ENCODE results near the gene ANO5.
"Not testable (repeated sequence)": the region's sequence is repeated elsewhere in the genome, so short reads cannot be mapped to it uniquely, and the experiment has no call there.

DNA sequence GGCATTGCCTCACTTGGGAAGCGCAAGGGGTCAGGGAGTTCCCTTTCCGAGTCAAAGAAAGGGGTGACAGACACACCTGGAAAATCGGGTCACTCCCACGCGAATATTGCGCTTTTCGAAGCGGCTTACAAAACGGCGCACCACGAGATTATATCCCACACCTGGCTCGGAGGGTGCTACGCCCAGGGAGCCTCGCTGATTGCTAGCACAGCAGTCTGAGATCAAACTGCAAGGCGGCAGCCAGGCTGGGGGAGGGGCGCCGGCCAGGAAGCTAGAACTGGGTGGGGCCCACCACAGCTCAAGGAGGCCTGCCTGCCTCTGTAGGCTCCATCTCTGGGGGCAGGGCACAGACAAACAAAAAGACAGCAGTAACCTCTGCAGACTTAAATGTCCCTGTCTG is 92.1 kb downstream of the ANO5 start:
- TF ChIP-seq, protein P1, sequence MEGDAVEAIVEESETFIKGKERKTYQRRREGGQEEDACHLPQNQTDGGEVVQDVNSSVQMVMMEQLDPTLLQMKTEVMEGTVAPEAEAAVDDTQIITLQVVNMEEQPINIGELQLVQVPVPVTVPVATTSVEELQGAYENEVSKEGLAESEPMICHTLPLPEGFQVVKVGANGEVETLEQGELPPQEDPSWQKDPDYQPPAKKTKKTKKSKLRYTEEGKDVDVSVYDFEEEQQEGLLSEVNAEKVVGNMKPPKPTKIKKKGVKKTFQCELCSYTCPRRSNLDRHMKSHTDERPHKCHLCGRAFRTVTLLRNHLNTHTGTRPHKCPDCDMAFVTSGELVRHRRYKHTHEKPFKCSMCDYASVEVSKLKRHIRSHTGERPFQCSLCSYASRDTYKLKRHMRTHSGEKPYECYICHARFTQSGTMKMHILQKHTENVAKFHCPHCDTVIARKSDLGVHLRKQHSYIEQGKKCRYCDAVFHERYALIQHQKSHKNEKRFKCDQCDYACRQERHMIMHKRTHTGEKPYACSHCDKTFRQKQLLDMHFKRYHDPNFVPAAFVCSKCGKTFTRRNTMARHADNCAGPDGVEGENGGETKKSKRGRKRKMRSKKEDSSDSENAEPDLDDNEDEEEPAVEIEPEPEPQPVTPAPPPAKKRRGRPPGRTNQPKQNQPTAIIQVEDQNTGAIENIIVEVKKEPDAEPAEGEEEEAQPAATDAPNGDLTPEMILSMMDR (IDR thresholded peaks at IDR 0.05), result not testable (repeated sequence)
- not testable (repeated sequence) for TF ChIP-seq POLR2A, EP300 (IDR thresholded peaks at IDR 0.05)
